BJ (cell line): ENCODE data around the gene ACOX3. TPM values are rescaled to one million over a fixed set of nuclear protein-coding genes. Genes with fewer than 3 reads are reported as not detected.

Source experiments
- CTCF ChIA-PET: fragments of 350-600 bp; formaldehyde crosslinking; extraction: SDS; loops from one replicate; lab custom pipeline; 2021; ENCODE audit warnings: antibody characterized with exemption, inconsistent platforms; lab: Yijun Ruan, JAX
- POLR2A ChIA-PET: fragments of 300-600 bp; sonication (Branson Sonifier 250); formaldehyde crosslinking; extraction: SDS; loops from one replicate; lab custom pipeline; 2021; ENCODE audit warnings: antibody characterized with exemption; lab: Charles Lee
- DNase-seq: peaks from one replicate; pipeline ENCODE4 v3.0.0-alpha.2; 2011; ENCODE audit warnings: low read depth
- H3K27me3 ChIP-seq: 2 replicates; pipeline ENCODE4 v1.6.0; 2011; ENCODE audit warnings: low read length; ENCODE audit not compliant: control insufficient read depth, insufficient read depth
- H3K36me3 ChIP-seq: 2 replicates; pipeline ENCODE4 v1.5.1; 2011; ENCODE audit warnings: low read length; ENCODE audit not compliant: control insufficient read depth, insufficient read depth
- H3K4me3 ChIP-seq: 2 replicates; pipeline ENCODE4 v1.5.1; 2011; ENCODE audit warnings: low read depth, mild to moderate bottlenecking, control low read depth, low read length
- CTCF ChIP-seq: IDR thresholded peaks from 2 replicates; pipeline ENCODE4 v1.5.1; 2011; ENCODE audit warnings: low read depth, mild to moderate bottlenecking, control low read depth, inconsistent platforms, low read length, moderate library complexity; ENCODE audit not compliant: insufficient read depth
- polyA plus RNA-seq: library from polyadenylated mRNA; depleted of rRNA; stranded (reverse); fragments of >200 nt; gene quantifications from 2 replicates; pipeline ENCODE4 v1.2.3, GENCODE V29; 2011

The ACOX3 gene
- polyA plus RNA-seq, 1 experiment, result 10.2 TPM

GRCh38 chr4:8467016-8467415 lies 26.5 kb upstream of the ACOX3 start:
- ChIA-PET CTCF (interaction anchor here (2.4 to 8.5 kb wide), 4 partner anchors 12 to 149 kb away, joined by 23 to 108 read pairs (median 28); partner anchors contain the start of gene CPZ), POLR2A (no interaction called here)
- Histone ChIP-seq H3K4me3 (no peak overlapping the region), H3K36me3 (peaks cover 15% of the 10 kb centered on the region), H3K27me3 (no peaks in the 10 kb centered on the region)
- no peak for DNase-seq
- TF ChIP-seq CTCF, result no peak

GRCh38 chr4:8465615-8466611 lies 25.4 kb upstream of the ACOX3 start:
- Histone ChIP-seq H3K36me3 (peaks cover 15% of the 10 kb centered on the region), H3K4me3 (no peak overlapping the region), H3K27me3 (no peaks in the 10 kb centered on the region)
- ChIA-PET CTCF (interaction anchor here (1.5 kb wide), 1 partner anchor 15 kb away, joined by 3 read pairs; no protein-coding TSS in a partner anchor), POLR2A (no interaction called here)
- no peak for DNase-seq
- no peak for TF ChIP-seq CTCF

DNA sequence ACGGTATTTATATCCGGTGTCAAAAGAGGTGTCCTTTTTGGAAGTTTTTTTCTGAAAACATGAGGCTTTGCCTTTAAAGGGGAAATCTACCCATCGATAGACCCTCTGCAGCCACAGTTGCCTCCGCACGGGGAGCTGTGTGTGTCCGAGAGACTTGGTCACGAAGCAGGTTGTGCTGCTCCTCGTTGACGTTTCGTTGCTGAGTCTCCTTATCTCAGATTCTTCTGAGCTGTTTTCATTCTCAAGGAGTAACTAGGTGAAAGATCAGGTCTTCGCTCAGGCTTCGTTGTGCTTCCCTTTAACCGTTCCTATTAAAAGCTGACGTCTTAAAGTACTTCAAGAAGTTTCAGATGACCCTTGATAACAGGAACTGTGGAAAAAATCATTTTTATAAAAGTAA lies 23.9 kb upstream of the ACOX3 start:
- H3K4me3 ChIP-seq, result no peak overlapping the region
- H3K27me3 ChIP-seq, result no peaks in the 10 kb centered on the region
- H3K36me3 ChIP-seq, result peaks cover 10% of the 10 kb centered on the region
- DNase-seq, result no peak
- ChIA-PET CTCF (interaction anchor here (1.3 to 1.8 kb wide), 3 partner anchors 8 to 143 kb away, joined by 3 to 7 read pairs (median 5); no protein-coding TSS in a partner anchor), POLR2A (no interaction called here)
- TF ChIP-seq CTCF, result no peak

GRCh38 chr4:8463811-8464210 lies 23.3 kb upstream of the ACOX3 start:
- CTCF ChIA-PET, result interaction anchor here (1.3 to 1.8 kb wide), 3 partner anchors 9 to 143 kb away, joined by 3 to 7 read pairs (median 5); no protein-coding TSS in a partner anchor
- POLR2A ChIA-PET, result no interaction called here
- no peak overlapping the region for H3K4me3 ChIP-seq
- no peaks in the 10 kb centered on the region for H3K27me3 ChIP-seq
- no peak for DNase-seq
- TF ChIP-seq CTCF, result no peak
- peaks cover 8% of the 10 kb centered on the region for H3K36me3 ChIP-seq

GRCh38 chr4:8461616-8462015 lies 21.1 kb upstream of the ACOX3 start:
- ChIA-PET POLR2A (no interaction called here), CTCF (interaction anchor here (0.7 to 3.1 kb wide), 2 partner anchors 7 to 145 kb away, joined by 3 to 16 read pairs; no protein-coding TSS in a partner anchor)
- peaks cover 7% of the 10 kb centered on the region for H3K36me3 ChIP-seq

More at GRCh38 chr4:8461616-8462015, 21.1 kb upstream of the ACOX3 start:
- TF ChIP-seq CTCF, result no peak
- no peak for DNase-seq
- no peaks in the 10 kb centered on the region for H3K27me3 ChIP-seq
- H3K4me3 ChIP-seq, result no peak overlapping the region
